CD4-positive, alpha-beta memory T cell (primary cell): Measurements from ENCODE around the gene GATAD2B. TPM values are rescaled to one million over a fixed set of nuclear protein-coding genes. Genes with fewer than 3 reads are reported as not detected.

Experiments
- CTCF ChIA-PET: fragments of 350-600 bp; sonication (Branson Sonifier 250); formaldehyde crosslinking; loops from one replicate; lab custom pipeline; 2021; ENCODE audit warnings: inconsistent platforms; ENCODE audit not compliant: partially characterized antibody; lab: Charles Lee
- POLR2A ChIA-PET: fragments of 350-600 bp; sonication (Branson Sonifier 250); formaldehyde crosslinking; loops from one replicate; lab custom pipeline; 2021; ENCODE audit not compliant: partially characterized antibody; lab: Charles Lee
- DNase-seq, 5 donors: peaks; one replicate each; pipeline versions ENCODE4 v3.0.0 to v3.0.0-alpha.2; 2020 to 2022; ENCODE audit warnings: mixed read lengths in 1 of 5
- H3K27ac ChIP-seq: one replicate; pipeline ENCODE4 v1.7.0; 2013; ENCODE audit warnings: low read depth, low read length
- H3K27me3 ChIP-seq: 2 replicates; pipeline ENCODE4 v1.7.0; 2013; ENCODE audit warnings: mild to moderate bottlenecking, low read length, moderate library complexity; ENCODE audit not compliant: insufficient read depth
- H3K36me3 ChIP-seq: 2 replicates; pipeline ENCODE4 v1.7.0; 2013; ENCODE audit warnings: mild to moderate bottlenecking, low read length, moderate library complexity; ENCODE audit not compliant: insufficient read depth
- H3K4me1 ChIP-seq: 2 replicates; pipeline ENCODE4 v1.7.0; 2013; ENCODE audit warnings: mild to moderate bottlenecking, low read length, moderate library complexity; ENCODE audit not compliant: insufficient read depth
- H3K4me3 ChIP-seq, 2 donors: one replicate each; pipeline ENCODE4 v1.7.0; 2013; ENCODE audit warnings: low read length in 2 of 2, mild to moderate bottlenecking in 1 of 2
- H3K9me3 ChIP-seq, 2 donors: one replicate each; pipeline ENCODE4 v1.7.0; 2013; ENCODE audit warnings: low read length in 2 of 2, control low read depth in 1 of 2; ENCODE audit not compliant: control insufficient read depth in 1 of 2
- H3K27ac Mint-ChIP-seq, 7 donors: one replicate each; pipeline ENCODE4 v1.8.0; 2020 to 2021; ENCODE audit warnings: mixed read lengths in 7 of 7, mild to moderate bottlenecking in 6 of 7, inconsistent platforms in 3 of 7, moderate library complexity in 3 of 7
- H3K27me3 Mint-ChIP-seq, 2 donors: one replicate each; pipeline ENCODE4 v1.8.0; 2020 to 2021; ENCODE audit warnings: mixed read lengths in 2 of 2
- H3K36me3 Mint-ChIP-seq, 2 donors: one replicate each; pipeline ENCODE4 v1.8.0; 2020 to 2021; ENCODE audit warnings: mixed read lengths in 2 of 2, inconsistent platforms in 1 of 2, mild to moderate bottlenecking in 1 of 2
- H3K4me1 Mint-ChIP-seq, 4 donors: one replicate each; pipeline ENCODE4 v1.8.0; 2020 to 2021; ENCODE audit warnings: mixed read lengths in 4 of 4, mild to moderate bottlenecking in 1 of 4
- H3K4me3 Mint-ChIP-seq, 8 donors: one replicate each; pipeline ENCODE4 v1.8.0; 2020 to 2021; ENCODE audit warnings: mixed read lengths in 8 of 8, mild to moderate bottlenecking in 7 of 8, moderate library complexity in 6 of 8, inconsistent platforms in 3 of 8
- H3K9me3 Mint-ChIP-seq, 8 donors: one replicate each; pipeline ENCODE4 v1.8.0; 2020 to 2021; ENCODE audit warnings: mixed read lengths in 8 of 8, mild to moderate bottlenecking in 5 of 8, inconsistent platforms in 3 of 8, moderate library complexity in 1 of 8
- intact Hi-C: fragments of 100-400 bp; cut with micrococcal nuclease; formaldehyde crosslinking; loops from one replicate; pipeline ENCODE4 v1.15.1; 2023
- polyA plus RNA-seq, 2 donors: library from polyadenylated mRNA; unstranded; fragments of 300-500 nt; fragmentation: Illumina TruSeq; gene quantifications; one replicate each; pipeline ENCODE4 v1.2.3, GENCODE V29; 2021
- total RNA-seq, 2 experiments: library from RNA; stranded (reverse); gene quantifications; one replicate each; pipeline ENCODE4 v1.2.3, GENCODE V29; 2021

Gene GATAD2B
- total and polyA plus RNA-seq, 4 experiments from 2014 or later = 1.8 to 104 (median 51.3) TPM

- ChIA-PET POLR2A (no interaction called here), CTCF (interaction anchor here (0.7 to 0.8 kb wide), 2 partner anchors 34 to 48 kb away, joined by 3 to 4 read pairs; no protein-coding TSS in a partner anchor)
- Histone ChIP-seq H3K4me3 (no peak overlapping the region), H3K27me3 (no peaks in the 10 kb centered on the region), H3K9me3 (no peaks in the 10 kb centered on the region), H3K4me1 (peaks cover 51% of the 10 kb centered on the region), H3K27ac (no peak overlapping the region), H3K36me3 (no peaks in the 10 kb centered on the region)
- Mint-ChIP-seq H3K4me3 (no peak overlapping the region), H3K36me3 (peaks cover 13 to 31% of the 10 kb centered on the region in 2 donors), H3K9me3 (no peaks in the 10 kb centered on the region), H3K27ac (peak overlapping the region in 1 of 7 donors; percentile 30), H3K27me3 (no peaks in the 10 kb centered on the region), H3K4me1 (peaks cover 25 to 52% (median 32%) of the 10 kb centered on the region in 4 donors)
- intact Hi-C loops = no loop called here
- DNase-seq = no peak
Observed at GRCh38 chr1:153886127-153886526, 36.6 kb downstream of the GATAD2B start.

- Histone ChIP-seq H3K27ac (no peak overlapping the region), H3K4me1 (peaks cover 50% of the 10 kb centered on the region), H3K36me3 (no peaks in the 10 kb centered on the region), H3K9me3 (no peaks in the 10 kb centered on the region), H3K27me3 (no peaks in the 10 kb centered on the region), H3K4me3 (no peak overlapping the region)
- Mint-ChIP-seq H3K27ac (peak overlapping the region in 1 of 7 donors; percentile 22), H3K27me3 (no peaks in the 10 kb centered on the region), H3K36me3 (peaks cover 4 to 21% of the 10 kb centered on the region in 2 donors), H3K4me3 (peak overlapping the region in 1 of 8 donors; percentile 5), H3K4me1 (peaks cover 19 to 39% (median 27%) of the 10 kb centered on the region in 4 donors), H3K9me3 (no peaks in the 10 kb centered on the region)
- ChIA-PET POLR2A (interaction anchor here (0.6 kb wide), 1 partner anchor 62 kb away, joined by 4 read pairs; no protein-coding TSS in a partner anchor), CTCF (interaction anchor here (1.0 to 1.3 kb wide), 4 partner anchors 9 to 104 kb away, joined by 3 to 4 read pairs (median 3); partner anchors contain the start of gene RAB13)
- DNase-seq = no peak
- intact Hi-C loops = no loop called here
Observed at GRCh38 chr1:153883223-153883622, 39.5 kb downstream of the GATAD2B start.

GRCh38 chr1:153882296-153882912 lies 40.4 kb downstream of the GATAD2B start:
- CTCF ChIA-PET = interaction anchor here (1.1 to 1.3 kb wide), 2 partner anchors 36 to 84 kb away, joined by 3 read pairs; no protein-coding TSS in a partner anchor
- Mint-ChIP-seq H3K4me1 (peaks cover 18 to 33% (median 24%) of the 10 kb centered on the region in 4 donors), H3K9me3 (no peaks in the 10 kb centered on the region), H3K27ac (peak overlapping the region in 1 of 7 donors; percentile 30), H3K4me3 (no peak overlapping the region), H3K27me3 (no peaks in the 10 kb centered on the region), H3K36me3 (peaks cover 4 to 18% of the 10 kb centered on the region in 2 donors)
- H3K4me1 ChIP-seq = peaks cover 46% of the 10 kb centered on the region
- POLR2A ChIA-PET = no interaction called here
- no peak overlapping the region for H3K27ac ChIP-seq
- no peak for DNase-seq
- no peaks in the 10 kb centered on the region for H3K36me3 ChIP-seq
- H3K27me3 ChIP-seq = no peaks in the 10 kb centered on the region
- intact Hi-C loops = no loop called here
- no peaks in the 10 kb centered on the region for H3K9me3 ChIP-seq
- no peak overlapping the region for H3K4me3 ChIP-seq

GRCh38 chr1:153881751-153882150 lies 41.0 kb downstream of the GATAD2B start:
- no peaks in the 10 kb centered on the region for H3K27me3 Mint-ChIP-seq
- no peaks in the 10 kb centered on the region for H3K9me3 ChIP-seq
- H3K4me1 ChIP-seq = peaks cover 42% of the 10 kb centered on the region
- H3K9me3 Mint-ChIP-seq = no peaks in the 10 kb centered on the region
- H3K27me3 ChIP-seq = no peaks in the 10 kb centered on the region
- peaks cover 2 to 15% of the 10 kb centered on the region in 2 donors for H3K36me3 Mint-ChIP-seq
- no peak overlapping the region for H3K27ac ChIP-seq
- CTCF ChIA-PET = no interaction called here
- DNase-seq = no peak
- H3K4me3 Mint-ChIP-seq = no peak overlapping the region
- POLR2A ChIA-PET = interaction anchor here (0.6 kb wide), 1 partner anchor 11 kb away, joined by 3 read pairs; no protein-coding TSS in a partner anchor
- intact Hi-C loops = no loop called here
- H3K4me1 Mint-ChIP-seq = peaks cover 16 to 27% (median 19%) of the 10 kb centered on the region in 4 donors
- no peak overlapping the region for H3K4me3 ChIP-seq
- H3K27ac Mint-ChIP-seq = no peak overlapping the region
- H3K36me3 ChIP-seq = no peaks in the 10 kb centered on the region

GRCh38 chr1:153880962-153881361 lies 41.8 kb downstream of the GATAD2B start:
- peaks cover 41% of the 10 kb centered on the region for H3K4me1 ChIP-seq

GRCh38 chr1:153880024-153880423 lies 42.7 kb downstream of the GATAD2B start:
- peaks cover 45% of the 10 kb centered on the region for H3K4me1 ChIP-seq
- CTCF ChIA-PET = no interaction called here
- peaks cover 0 to 16% of the 10 kb centered on the region in 2 donors for H3K36me3 Mint-ChIP-seq
- no peaks in the 10 kb centered on the region for H3K36me3 ChIP-seq
- H3K27me3 ChIP-seq = no peaks in the 10 kb centered on the region
- H3K27me3 Mint-ChIP-seq = no peaks in the 10 kb centered on the region
- intact Hi-C loops = no loop called here
- peaks cover 18 to 32% (median 25%) of the 10 kb centered on the region in 4 donors for H3K4me1 Mint-ChIP-seq
- no peak overlapping the region for H3K4me3 ChIP-seq
- no peak overlapping the region for H3K4me3 Mint-ChIP-seq
- no peaks in the 10 kb centered on the region for H3K9me3 Mint-ChIP-seq
- H3K9me3 ChIP-seq = no peaks in the 10 kb centered on the region
- DNase-seq = no peak
- no peak overlapping the region for H3K27ac ChIP-seq
- POLR2A ChIA-PET = no interaction called here
- peak overlapping the region in 3 of 7 donors; percentile 6 to 50 (median 8) for H3K27ac Mint-ChIP-seq

More at GRCh38 chr1:153880962-153881361, 41.8 kb downstream of the GATAD2B start:
- Mint-ChIP-seq H3K27me3 (no peaks in the 10 kb centered on the region), H3K9me3 (no peaks in the 10 kb centered on the region), H3K36me3 (peaks cover 0 to 15% of the 10 kb centered on the region in 2 donors), H3K27ac (no peak overlapping the region), H3K4me3 (no peak overlapping the region), H3K4me1 (peaks cover 17 to 29% (median 21%) of the 10 kb centered on the region in 4 donors)
- no peak overlapping the region for H3K4me3 ChIP-seq
- no peaks in the 10 kb centered on the region for H3K36me3 ChIP-seq
- intact Hi-C loops = no loop called here
- H3K27me3 ChIP-seq = no peaks in the 10 kb centered on the region
- peak in 1 of 5 donors; percentile 9 for DNase-seq
- POLR2A ChIA-PET = no interaction called here
- H3K27ac ChIP-seq = no peak overlapping the region
- CTCF ChIA-PET = no interaction called here
- no peaks in the 10 kb centered on the region for H3K9me3 ChIP-seq

GRCh38 chr1:153877112-153877511 lies 45.7 kb downstream of the GATAD2B start:
- intact Hi-C loops = no loop called here
- ChIA-PET POLR2A (interaction anchor here (0.5 to 1.4 kb wide), 3 partner anchors 24 to 48 kb away, joined by 3 to 5 read pairs (median 3); partner anchors contain the start of gene GATAD2B), CTCF (interaction anchor here (0.7 kb wide), 1 partner anchor 80 kb away, joined by 3 read pairs; no protein-coding TSS in a partner anchor)
- Mint-ChIP-seq H3K36me3 (peaks cover 0 to 29% of the 10 kb centered on the region in 2 donors), H3K4me1 (peaks cover 27 to 52% (median 36%) of the 10 kb centered on the region in 4 donors), H3K27me3 (no peaks in the 10 kb centered on the region), H3K27ac (peak overlapping the region in 3 of 7 donors; percentile 15 to 60 (median 56)), H3K4me3 (no peak overlapping the region), H3K9me3 (no peaks in the 10 kb centered on the region)
- Histone ChIP-seq H3K4me3 (no peak overlapping the region), H3K9me3 (no peaks in the 10 kb centered on the region), H3K27me3 (no peaks in the 10 kb centered on the region), H3K27ac (no peak overlapping the region), H3K36me3 (no peaks in the 10 kb centered on the region), H3K4me1 (peaks cover 37% of the 10 kb centered on the region)
- no peak for DNase-seq
